HG02870 (cell line): ENCODE data around the gene C1orf198.

ENCODE experiments used
- ATAC-seq: cut with Tn5 transposase; IDR thresholded peaks from one replicate; pipeline ENCODE4 v1.9.1; 2021; ENCODE audit warnings: mild to moderate bottlenecking, moderate library complexity; ENCODE audit not compliant: unreplicated experiment

C1orf198 gene

DNA sequence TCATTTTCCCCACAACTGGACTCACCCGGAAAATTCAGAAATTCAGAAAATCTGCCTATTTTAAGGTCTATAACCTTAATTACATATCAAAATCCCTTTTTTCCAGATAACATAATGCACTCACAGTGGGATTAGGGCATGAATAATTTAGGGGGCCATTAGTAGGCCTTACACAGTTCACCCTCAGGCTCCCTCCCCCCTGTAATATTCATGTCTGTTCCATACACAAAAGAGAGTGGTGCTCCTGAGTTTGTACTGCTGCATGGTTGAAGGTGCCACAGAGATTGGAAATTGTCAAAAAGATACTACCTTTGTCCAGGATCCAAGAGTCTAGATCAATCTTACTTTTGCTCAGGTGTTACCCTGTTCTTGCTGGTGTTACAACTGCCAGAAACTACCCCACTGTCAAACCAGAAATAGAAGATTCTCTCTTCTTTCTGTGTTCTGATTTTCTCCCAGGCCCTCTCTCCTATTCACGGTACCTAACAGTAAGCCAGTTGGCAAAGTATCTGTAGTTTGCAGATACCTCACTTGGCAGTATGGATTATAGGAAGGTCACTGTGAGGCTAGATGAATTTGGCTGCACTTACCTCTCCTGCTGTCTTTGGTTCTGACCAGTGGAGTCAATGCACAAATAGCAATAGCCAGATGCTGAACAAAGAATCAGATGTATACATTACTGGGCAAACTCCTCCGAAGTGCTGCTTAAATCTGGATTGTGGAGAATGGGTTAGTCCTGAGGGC is 53.2 kb downstream of the C1orf198 start:
- ATAC-seq = no peak

- no peak for ATAC-seq
These were observed 55.8 kb downstream of the C1orf198 start for GRCh38 chr1:230812568-230812967.

GRCh38 chr1:230809256-230809990 is 58.9 kb downstream of the C1orf198 start:
- ATAC-seq = no peak

DNA sequence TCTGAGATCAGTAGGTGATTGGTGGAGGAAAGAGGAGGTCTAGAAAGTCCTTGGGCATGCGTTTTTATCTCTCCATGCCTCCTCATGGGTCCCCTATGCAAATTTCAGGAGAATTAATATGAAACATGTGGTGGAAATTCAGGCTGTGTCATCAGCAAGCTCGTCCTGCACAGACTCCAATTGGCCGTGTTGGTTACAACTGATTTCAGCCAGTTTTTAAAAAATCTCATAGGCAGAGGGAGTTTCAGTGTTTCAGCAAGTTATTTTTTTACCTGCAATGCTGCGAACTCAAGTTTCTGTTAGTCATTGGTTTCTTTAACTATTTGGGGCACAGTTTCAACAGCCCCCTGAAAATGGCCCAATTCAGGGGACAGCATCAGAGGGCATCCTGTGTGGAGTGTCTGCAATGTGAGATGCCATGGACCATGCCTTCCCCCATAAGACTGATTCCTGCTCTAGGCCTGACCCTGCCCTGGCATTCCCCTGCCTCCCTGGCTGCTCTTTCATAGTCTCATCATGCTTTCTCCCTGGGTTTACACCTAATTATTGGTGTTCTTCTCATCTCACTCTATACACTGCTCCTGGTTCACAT is 59.9 kb downstream of the C1orf198 start:
- no peak for ATAC-seq

DNA sequence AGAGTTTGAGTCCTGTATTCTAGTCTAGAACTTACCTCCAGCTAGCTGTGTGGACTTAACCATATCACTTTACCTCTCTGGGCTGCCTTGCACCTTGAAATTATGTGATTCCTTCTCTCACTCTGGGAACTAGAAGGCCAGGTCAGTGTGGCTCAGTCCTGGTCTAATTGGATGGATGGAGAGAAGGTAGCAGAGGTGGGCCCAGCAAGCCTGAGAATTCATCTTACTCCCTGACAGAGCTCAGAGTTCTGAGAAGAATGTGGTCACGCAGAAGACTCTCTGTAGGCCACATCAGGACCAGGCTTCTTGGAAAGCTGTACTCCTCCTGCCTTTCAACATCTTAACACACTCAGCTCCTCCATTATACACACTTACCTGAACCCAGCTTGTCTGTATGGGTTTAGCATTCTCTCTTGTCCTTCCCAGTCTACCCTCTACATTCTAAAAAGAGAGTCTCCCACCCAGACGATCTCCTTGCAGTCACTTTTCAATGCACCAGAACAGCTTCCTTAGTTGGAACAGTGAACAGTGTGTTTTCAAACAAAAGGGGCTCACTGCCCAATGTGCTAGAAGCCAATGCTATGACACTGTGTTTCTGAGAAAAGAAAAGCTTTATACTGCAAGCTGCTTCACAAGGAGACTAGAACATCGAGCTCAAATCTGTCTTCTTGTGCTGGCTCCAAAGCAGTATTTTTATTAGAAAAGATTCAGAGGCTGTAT is 60.6 kb downstream of the C1orf198 start:
- no peak for ATAC-seq

GRCh38 chr1:230807029-230807428 is 61.3 kb downstream of the C1orf198 start:
- no peak for ATAC-seq

DNA sequence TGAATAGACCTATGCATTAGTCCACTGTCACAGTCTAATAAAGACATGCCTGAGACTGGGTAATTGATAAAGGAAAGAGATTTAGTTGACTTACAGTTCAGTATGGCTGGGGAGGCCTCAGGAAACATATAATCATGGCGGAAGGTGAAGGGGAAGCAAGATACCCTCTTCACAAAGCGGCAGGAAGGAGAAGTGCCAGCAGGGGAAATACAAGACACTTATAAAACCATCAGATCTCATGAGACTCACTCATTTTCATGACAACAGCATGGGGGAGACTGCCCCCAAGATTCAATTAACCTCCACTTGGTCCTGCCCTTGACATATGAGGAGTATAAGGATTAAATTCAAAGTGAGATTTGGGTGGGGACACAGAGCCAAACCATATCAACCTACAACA is 61.8 kb downstream of the C1orf198 start:
- no peak for ATAC-seq

GRCh38 chr1:230804396-230804795 is 63.9 kb downstream of the C1orf198 start:
- no peak for ATAC-seq

DNA sequence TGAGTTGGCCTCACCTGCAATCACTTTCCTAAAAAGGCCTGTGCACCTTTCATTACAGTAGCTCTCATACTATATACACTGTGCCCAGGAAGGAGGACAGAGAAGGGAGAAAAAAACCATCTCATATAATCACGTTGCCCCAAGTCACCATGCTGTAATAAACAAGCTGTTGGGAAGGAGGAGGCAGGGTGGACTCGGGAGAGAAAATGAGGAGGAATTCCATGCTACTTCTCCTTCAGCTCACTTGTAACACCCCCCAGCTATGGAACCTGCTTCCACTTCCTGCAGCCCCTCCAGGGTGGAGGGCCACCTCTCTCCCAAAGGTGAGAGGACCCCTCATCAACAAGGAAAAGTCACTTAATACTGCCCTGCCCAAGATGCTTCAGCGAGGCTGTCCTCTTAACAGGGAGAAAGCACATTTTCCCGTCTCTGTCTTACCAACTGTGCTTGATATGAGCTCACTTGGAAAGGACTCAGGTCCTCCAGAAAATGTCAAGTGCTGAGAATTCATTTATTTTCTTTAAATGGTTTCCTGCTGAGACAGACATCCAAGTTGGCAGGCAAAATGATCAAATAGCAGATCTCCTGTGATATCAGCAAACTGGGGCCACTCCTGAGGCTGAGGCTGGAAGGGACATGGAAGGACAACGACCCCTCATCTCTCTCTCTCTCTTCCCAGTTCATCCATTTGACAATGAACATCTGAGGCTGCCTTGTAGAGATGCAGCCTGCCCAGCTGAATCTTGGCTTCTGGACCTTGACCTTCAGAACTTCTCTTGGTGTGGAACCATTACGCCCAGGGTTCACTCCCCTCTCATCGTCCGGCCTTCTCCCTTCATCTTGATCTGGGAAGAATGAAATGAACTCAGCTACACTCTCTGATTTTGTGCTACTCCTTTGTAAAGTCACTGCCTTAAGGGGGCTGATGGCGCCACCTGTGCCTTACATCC is 67.2 kb downstream of the C1orf198 start:
- ATAC-seq = no peak

DNA sequence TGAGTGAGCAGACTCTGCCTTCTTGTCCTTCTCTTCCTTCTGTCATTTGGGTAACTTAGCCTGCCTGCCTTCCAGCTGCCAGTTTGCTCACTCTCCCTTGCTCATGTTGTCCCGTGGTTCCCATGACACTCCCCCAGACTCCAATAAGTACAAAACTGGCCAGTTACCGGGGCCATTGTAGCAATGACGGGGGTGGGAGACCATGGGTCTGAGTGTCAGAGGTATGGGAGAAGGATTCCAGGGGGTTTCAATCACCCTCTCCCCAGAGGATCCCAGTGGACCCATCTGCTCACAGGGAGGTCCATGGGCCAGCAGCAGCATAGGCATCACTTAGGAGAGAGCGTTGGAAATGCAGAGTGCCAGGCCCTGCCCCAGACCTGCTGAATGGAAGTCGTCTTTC is 69.8 kb downstream of the C1orf198 start:
- ATAC-seq = no peak

DNA sequence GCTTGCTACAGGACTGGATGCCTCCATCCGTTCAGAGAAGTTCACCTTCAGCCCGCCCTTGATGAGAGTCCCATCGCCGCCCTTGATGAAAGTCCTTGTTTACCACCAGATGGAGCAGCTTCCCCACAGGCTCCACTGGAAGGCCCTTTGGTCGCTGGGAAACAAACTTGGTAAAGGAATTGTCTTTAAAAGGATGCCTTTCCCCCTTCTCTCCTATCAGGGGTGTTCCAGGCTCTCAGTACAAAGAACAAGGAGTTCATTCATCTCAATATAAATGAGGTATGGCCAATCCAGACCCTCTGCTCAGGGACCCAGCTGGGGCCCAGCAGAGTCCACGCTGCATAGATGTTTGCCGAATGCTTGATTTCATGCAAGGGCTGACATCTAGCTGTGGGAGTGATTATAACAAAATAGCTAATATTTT is 70.4 kb downstream of the C1orf198 start:
- ATAC-seq = no peak

DNA sequence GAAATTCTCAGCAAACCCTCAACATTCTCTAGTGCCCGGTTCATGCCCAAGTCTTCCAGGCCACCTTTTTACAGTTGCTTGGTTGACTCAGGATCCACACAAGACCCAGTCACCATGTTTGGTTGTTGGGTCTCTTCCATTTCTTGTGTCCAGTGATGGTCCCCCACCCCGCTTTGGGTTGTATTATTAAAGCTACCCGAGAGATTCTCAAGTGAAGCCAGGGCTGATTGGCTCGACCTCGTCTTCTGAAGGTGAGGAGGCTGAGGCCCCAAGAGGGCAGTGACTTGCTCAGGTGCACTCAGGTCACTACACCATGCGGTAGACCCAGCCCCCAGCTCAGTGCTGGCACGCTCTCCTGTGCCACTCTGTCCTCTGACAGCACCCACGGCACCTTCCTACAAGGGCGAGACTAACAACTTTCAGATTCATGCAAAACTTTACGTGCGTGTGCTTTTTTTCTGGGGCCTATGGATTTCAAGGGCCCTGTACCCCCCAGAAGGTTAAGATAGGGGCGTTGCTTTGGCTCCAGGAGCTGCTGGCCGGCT is 70.9 kb downstream of the C1orf198 start:
- no peak for ATAC-seq

- ATAC-seq = no peak
These were observed 71.7 kb downstream of the C1orf198 start for GRCh38 chr1:230796626-230797025.

DNA sequence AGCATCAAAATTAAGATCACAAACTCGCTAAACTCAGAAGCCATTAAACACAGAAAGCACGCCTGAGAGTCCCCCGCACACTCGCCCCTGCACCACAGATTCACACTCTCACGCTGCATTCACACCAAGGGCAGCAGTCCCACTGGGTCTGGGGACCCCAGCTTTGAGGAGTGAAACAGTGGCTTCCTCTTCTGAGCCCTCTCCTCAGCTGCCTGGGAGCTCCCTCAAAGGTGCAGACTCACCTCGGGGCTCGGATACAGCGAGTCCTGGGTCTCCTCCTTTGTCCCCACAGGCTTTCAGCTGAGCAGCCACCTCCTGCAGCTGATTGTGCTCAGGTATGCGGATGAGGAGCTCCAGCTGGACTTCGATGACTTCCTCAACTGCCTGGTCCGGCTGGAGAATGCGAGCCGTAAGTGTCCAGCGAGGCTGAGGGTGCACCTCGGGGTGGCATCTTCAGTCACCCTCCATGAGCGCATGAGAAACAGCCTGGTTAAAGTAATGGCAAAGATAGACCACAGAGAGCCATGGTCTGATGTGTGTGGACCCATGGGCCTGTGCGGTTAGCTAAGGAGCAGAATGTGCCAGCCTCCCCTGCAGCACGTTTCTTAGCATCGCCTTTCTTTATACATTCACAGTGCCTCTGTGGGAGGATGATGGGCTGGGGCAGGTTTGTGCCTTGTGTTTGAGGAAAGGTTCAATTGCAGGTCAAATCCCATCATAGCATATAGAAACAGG is 73.3 kb downstream of the C1orf198 start:
- ATAC-seq = no peak

DNA sequence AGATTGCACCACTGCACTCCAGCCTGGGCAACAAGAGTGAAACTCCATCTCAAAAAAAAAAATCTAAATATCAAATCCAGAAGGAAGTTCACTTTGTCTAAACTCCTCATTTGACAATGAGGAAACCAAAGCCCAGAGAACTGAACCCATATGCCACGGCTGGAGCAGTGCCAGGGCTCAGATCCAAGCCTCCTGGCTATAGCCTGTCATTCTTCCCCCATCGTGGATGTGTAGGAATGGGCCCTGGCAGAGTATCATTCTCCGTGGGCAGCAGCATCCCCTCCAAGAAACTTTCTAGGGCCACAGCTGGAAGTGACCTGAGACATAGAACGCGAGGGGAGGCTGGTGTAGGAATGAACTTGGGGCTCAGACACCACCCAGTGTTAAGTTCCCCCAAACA is 73.9 kb downstream of the C1orf198 start:
- no peak for ATAC-seq

DNA sequence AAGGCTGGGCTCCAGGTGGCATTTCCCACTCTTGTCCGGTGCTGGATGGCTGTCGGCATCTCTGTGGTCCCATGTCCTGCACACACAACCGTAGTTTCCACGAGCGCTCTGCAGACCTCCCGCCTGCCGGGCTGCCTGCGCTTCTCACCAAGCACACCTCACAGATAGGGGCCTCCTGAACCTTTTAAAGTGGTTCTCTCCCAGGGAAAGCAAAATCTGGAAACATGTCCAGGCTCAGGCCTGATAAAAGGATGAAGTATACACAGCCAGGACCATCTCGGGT is 74.9 kb downstream of the C1orf198 start:
- no peak for ATAC-seq

GRCh38 chr1:230792691-230793462 is 75.4 kb downstream of the C1orf198 start:
- no peak for ATAC-seq

- no peak for ATAC-seq
These were observed 76.2 kb downstream of the C1orf198 start for GRCh38 chr1:230791986-230792564.
